Liver (tissue), 9 donors: ENCODE measurements around the gene CRYBA2. TPM values are rescaled to one million over a fixed set of nuclear protein-coding genes. Genes with fewer than 3 reads are reported as not detected.

Experiments
- DNase-seq: peaks from one replicate; pipeline ENCODE4 v3.0.0-alpha.2; 2017; ENCODE audit warnings: low spot score
- H3K27ac ChIP-seq, 2 donors: one replicate each; pipeline ENCODE4 v1.7.0; 2013; ENCODE audit warnings: inconsistent platforms in 2 of 2, low read length in 2 of 2, control low read depth in 1 of 2, low read depth in 1 of 2, mild to moderate bottlenecking in 1 of 2
- H3K27me3 ChIP-seq, 4 donors: one replicate each; pipeline versions ENCODE4 v1.6.1 to v1.7.0; 2013; ENCODE audit warnings: low read length in 3 of 4, inconsistent platforms in 1 of 4, mild to moderate bottlenecking in 1 of 4, moderate library complexity in 1 of 4; ENCODE audit not compliant: control insufficient read depth in 4 of 4, insufficient read depth in 4 of 4
- H3K36me3 ChIP-seq, 4 donors: one replicate each; pipeline versions ENCODE4 v1.6.1 to v1.7.0; 2013; ENCODE audit warnings: low read length in 3 of 4, mild to moderate bottlenecking in 3 of 4, low read depth in 1 of 4, moderate library complexity in 1 of 4; ENCODE audit not compliant: control insufficient read depth in 4 of 4, insufficient read depth in 3 of 4
- H3K4me1 ChIP-seq, 4 donors: one replicate each; pipeline versions ENCODE4 v1.6.1 to v1.7.0; 2013; ENCODE audit warnings: low read length in 3 of 4, mild to moderate bottlenecking in 3 of 4, moderate library complexity in 1 of 4; ENCODE audit not compliant: control insufficient read depth in 4 of 4, insufficient read depth in 4 of 4
- H3K4me3 ChIP-seq, 3 donors: one replicate each; pipeline versions ENCODE4 v1.6.1 to v1.7.0; 2013; ENCODE audit warnings: low read length in 3 of 3, control low read depth in 1 of 3, low read depth in 1 of 3, mild to moderate bottlenecking in 1 of 3
- H3K9ac ChIP-seq, 2 donors: one replicate each; pipeline ENCODE4 v1.7.0; 2013; ENCODE audit warnings: low read length in 2 of 2, mild to moderate bottlenecking in 2 of 2, moderate library complexity in 2 of 2, control low read depth in 1 of 2, low read depth in 1 of 2
- H3K9me3 ChIP-seq, 4 donors: one replicate each; pipeline versions ENCODE4 v1.6.1 to v1.7.0; 2013; ENCODE audit warnings: low read length in 3 of 4; ENCODE audit not compliant: control insufficient read depth in 4 of 4
- EGR1 ChIP-seq, 2 donors: IDR thresholded peaks; 2 replicates each; pipeline ENCODE4 v1.6.1; 2016 to 2018; ENCODE audit warnings: antibody characterized with exemption in 2 of 2, low read depth in 2 of 2
- FOXA1 ChIP-seq: IDR thresholded peaks from 2 replicates; pipeline ENCODE4 v1.6.1; 2016; ENCODE audit warnings: antibody characterized with exemption
- FOXA2 ChIP-seq: IDR thresholded peaks from 2 replicates; pipeline ENCODE4 v1.6.1; 2016; ENCODE audit warnings: antibody characterized with exemption
- GABPA ChIP-seq, 2 donors: IDR thresholded peaks in 1 of 2; conservative IDR thresholded peaks in 1 of 2; 2 replicates each; pipeline ENCODE4 v1.6.1; 2016; ENCODE audit warnings: antibody characterized with exemption in 2 of 2, mild to moderate bottlenecking in 1 of 2, moderate library complexity in 1 of 2
- HNF4A ChIP-seq, 2 donors: conservative IDR thresholded peaks; 2 replicates each; pipeline ENCODE4 v1.6.1; 2016; ENCODE audit warnings: antibody characterized with exemption in 2 of 2, mild to moderate bottlenecking in 2 of 2
- HNF4G ChIP-seq: IDR thresholded peaks from 2 replicates; pipeline ENCODE4 v1.6.1; 2016; ENCODE audit warnings: antibody characterized with exemption
- NR2F2 ChIP-seq: IDR thresholded peaks from 2 replicates; pipeline ENCODE4 v1.6.1; 2016; ENCODE audit warnings: antibody characterized with exemption
- RAD21 ChIP-seq, 2 donors: IDR thresholded peaks; 2 replicates each; pipeline ENCODE4 v1.6.1; 2016; ENCODE audit warnings: antibody characterized with exemption in 2 of 2, mild to moderate bottlenecking in 2 of 2
- REST ChIP-seq: IDR thresholded peaks from 2 replicates; pipeline ENCODE4 v1.6.1; 2016; ENCODE audit warnings: antibody characterized with exemption, mild to moderate bottlenecking
- RXRA ChIP-seq, 2 donors: IDR thresholded peaks; 2 replicates each; pipeline ENCODE4 v1.6.1; 2017 to 2018; ENCODE audit warnings: antibody characterized with exemption in 2 of 2, mild to moderate bottlenecking in 1 of 2
- TAF1 ChIP-seq: conservative IDR thresholded peaks from 2 replicates; pipeline ENCODE4 v1.6.1; 2016; ENCODE audit warnings: antibody characterized with exemption, mild to moderate bottlenecking
- YY1 ChIP-seq: IDR thresholded peaks from 2 replicates; pipeline ENCODE4 v1.6.1; 2016; ENCODE audit warnings: antibody characterized with exemption, mild to moderate bottlenecking
- WGBS: extraction: QIAGEN DNeasy Blood & Tissue Kit; methylation state at CpG from one replicate; pipeline ENCODE4 v1.1.7; 2013; 5-methylcytosine and 5-hydroxymethylcytosine counted together
- polyA plus RNA-seq, 2 donors: library from polyadenylated mRNA; stranded (reverse) in 1 of 2; unstranded in 1 of 2; fragments of 200-250 nt in 1 of 2; fragments of >200 nt in 1 of 2; fragmentation: Nextera tagmentation in 1 of 2; extraction: Ambion mirVana in 1 of 2; gene quantifications; one replicate each; pipeline versions ENCODE4 v1.2.1 to v1.2.3, GENCODE V29; 2013 to 2015
- total RNA-seq, 2 donors: library from RNA; depleted of rRNA; stranded (reverse); fragments of >200 nt; gene quantifications; one replicate each; pipeline ENCODE4 v1.2.3, GENCODE V29; 2014
- TF ChIP-seq, protein P1 (sequence below): fragments of 150-350 bp; IDR thresholded peaks from 2 replicates; pipeline ENCODE4 v1.5.1; 2017; ENCODE audit warnings: improper control_type of control experiment, low read depth, low read length; ENCODE audit not compliant: missing input control
- donor health status: healthy.
- donor health status: healthy.
- donor health status: healthy.
- donor health status: healthy.
- donor health status: healthy.

Gene CRYBA2
- total and polyA plus RNA-seq, 4 donors, result not detected

- TF ChIP-seq REST, result peak; percentile 84
- TF ChIP-seq HNF4G, result no peak
- 18% methylated on average over 13 of the region's 13 CpGs for WGBS
- Histone ChIP-seq H3K9me3 (no peaks in the 10 kb centered on the region), H3K4me1 (peaks cover 11 to 24% (median 19%) of the 10 kb centered on the region in 4 donors), H3K27ac (no peak overlapping the region), H3K4me3 (no peak overlapping the region), H3K9ac (no peak overlapping the region), H3K27me3 (peaks cover 10 to 29% (median 21%) of the 10 kb centered on the region in 4 donors), H3K36me3 (no peaks in the 10 kb centered on the region)
- DNase-seq, result no peak
Measured at GRCh38 chr2:218991674-218992168, 1.5 kb downstream of the CRYBA2 start.

- Histone ChIP-seq H3K4me3 (no peak overlapping the region), H3K9ac (no peak overlapping the region), H3K27ac (no peak overlapping the region), H3K9me3 (no peaks in the 10 kb centered on the region), H3K4me1 (peaks cover 9 to 14% (median 11%) of the 10 kb centered on the region in 4 donors), H3K36me3 (no peaks in the 10 kb centered on the region), H3K27me3 (peaks cover 7 to 32% (median 22%) of the 10 kb centered on the region in 4 donors)
- no peak for DNase-seq
- WGBS, result 16% methylated on average over 6 of the region's 6 CpGs
- TF ChIP-seq, protein P1, sequence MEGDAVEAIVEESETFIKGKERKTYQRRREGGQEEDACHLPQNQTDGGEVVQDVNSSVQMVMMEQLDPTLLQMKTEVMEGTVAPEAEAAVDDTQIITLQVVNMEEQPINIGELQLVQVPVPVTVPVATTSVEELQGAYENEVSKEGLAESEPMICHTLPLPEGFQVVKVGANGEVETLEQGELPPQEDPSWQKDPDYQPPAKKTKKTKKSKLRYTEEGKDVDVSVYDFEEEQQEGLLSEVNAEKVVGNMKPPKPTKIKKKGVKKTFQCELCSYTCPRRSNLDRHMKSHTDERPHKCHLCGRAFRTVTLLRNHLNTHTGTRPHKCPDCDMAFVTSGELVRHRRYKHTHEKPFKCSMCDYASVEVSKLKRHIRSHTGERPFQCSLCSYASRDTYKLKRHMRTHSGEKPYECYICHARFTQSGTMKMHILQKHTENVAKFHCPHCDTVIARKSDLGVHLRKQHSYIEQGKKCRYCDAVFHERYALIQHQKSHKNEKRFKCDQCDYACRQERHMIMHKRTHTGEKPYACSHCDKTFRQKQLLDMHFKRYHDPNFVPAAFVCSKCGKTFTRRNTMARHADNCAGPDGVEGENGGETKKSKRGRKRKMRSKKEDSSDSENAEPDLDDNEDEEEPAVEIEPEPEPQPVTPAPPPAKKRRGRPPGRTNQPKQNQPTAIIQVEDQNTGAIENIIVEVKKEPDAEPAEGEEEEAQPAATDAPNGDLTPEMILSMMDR, result no peak
- TF ChIP-seq HNF4A (conservative IDR thresholded peaks at IDR 0.05), result no peak
- no peak for TF ChIP-seq FOXA2
- no peak for TF ChIP-seq FOXA1
- no peak for TF ChIP-seq GABPA (IDR thresholded peaks at IDR 0.05 in 1 of 2, conservative IDR thresholded peaks at IDR 0.05 in 1 of 2)
- TF ChIP-seq RXRA (IDR thresholded peaks at IDR 0.05), result no peak
- no peak for TF ChIP-seq NR2F2
Measured at GRCh38 chr2:218990612-218991011, 2.6 kb downstream of the CRYBA2 start.

DNA sequence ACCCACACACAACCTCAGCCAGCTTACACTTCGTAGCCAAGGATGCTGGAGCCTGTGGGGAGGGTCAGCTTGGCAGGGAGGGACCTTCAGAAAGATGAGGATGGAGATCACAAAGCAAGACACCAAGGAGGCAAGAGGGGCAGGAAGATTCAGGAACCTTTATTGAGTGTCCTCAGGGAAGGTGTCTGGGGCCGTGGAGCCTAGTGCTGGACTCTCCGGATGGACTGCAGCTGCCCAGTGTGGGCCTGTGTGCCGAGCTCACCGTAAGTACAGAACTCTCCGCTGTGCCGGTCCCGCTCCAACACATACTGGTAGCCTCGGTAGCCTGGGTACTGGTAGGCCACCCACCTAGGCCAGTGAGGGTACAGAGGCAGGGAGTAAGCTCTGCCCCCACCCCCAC is 3.2 kb downstream of the CRYBA2 start:
- H3K4me1 ChIP-seq, result peaks cover 9 to 13% (median 11%) of the 10 kb centered on the region in 4 donors
- H3K36me3 ChIP-seq, result no peaks in the 10 kb centered on the region
- no peak for DNase-seq
- H3K27ac ChIP-seq, result no peak overlapping the region
- H3K4me3 ChIP-seq, result no peak overlapping the region
- no peak overlapping the region for H3K9ac ChIP-seq
- peaks cover 5 to 32% (median 20%) of the 10 kb centered on the region in 4 donors for H3K27me3 ChIP-seq
- no peak for TF ChIP-seq HNF4A (conservative IDR thresholded peaks at IDR 0.05)
- no peak for TF ChIP-seq RAD21 (IDR thresholded peaks at IDR 0.05)
- TF ChIP-seq FOXA2, result no peak
- no peak for TF ChIP-seq HNF4G
- no peak for TF ChIP-seq YY1
- TF ChIP-seq EGR1 (IDR thresholded peaks at IDR 0.05; ENCODE audit: low read depth in 2 of 2), result no peak
- TF ChIP-seq TAF1, result no peak
- TF ChIP-seq FOXA1, result no peak
- TF ChIP-seq RXRA (IDR thresholded peaks at IDR 0.05), result no peak
- H3K9me3 ChIP-seq, result no peaks in the 10 kb centered on the region
- 18% methylated on average over 9 of the region's 9 CpGs for WGBS
